ENCODE results near the gene CNTN4.

CNTN4 gene

DNA sequence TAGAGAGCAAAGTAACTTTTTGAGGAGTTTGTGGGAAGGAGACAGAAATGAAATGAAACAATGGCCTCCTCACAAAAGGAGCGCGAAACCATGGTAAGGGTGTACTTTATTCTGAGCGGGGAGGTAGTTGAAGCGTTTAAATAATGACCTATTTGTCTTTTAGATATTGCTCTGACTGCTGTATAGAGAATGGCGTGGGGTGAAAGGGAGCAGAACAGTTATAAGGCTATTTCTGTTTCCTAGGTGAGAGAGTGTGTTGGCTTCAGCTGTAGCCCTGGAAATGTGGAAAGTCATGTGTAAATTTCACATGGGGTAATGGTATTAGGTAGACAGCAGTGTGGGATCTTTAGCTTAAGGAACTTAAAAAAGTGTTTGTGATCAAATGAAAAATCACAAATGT lies 54.9 kb downstream of the CNTN4 start:
- no peak for DNase-seq

DNA sequence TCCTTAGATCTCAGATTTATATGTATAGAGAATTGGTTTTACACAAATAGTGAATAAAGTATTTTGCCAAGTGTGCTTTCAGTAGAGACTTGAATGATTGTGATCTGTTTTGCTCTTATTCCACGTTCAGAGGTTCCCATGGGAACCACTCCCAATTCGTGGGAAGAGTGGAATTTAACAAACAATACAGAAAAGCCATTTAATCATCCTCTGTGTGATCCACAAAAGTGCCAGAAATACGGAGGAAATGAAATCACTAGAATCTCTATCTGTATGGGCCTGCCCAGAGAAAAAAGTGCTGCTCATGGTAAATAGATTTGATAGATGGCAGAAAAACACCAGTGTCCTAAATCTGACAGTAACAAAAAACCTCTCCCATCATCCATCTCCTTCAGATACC lies 56.0 kb downstream of the CNTN4 start:
- DNase-seq: no peak

DNA sequence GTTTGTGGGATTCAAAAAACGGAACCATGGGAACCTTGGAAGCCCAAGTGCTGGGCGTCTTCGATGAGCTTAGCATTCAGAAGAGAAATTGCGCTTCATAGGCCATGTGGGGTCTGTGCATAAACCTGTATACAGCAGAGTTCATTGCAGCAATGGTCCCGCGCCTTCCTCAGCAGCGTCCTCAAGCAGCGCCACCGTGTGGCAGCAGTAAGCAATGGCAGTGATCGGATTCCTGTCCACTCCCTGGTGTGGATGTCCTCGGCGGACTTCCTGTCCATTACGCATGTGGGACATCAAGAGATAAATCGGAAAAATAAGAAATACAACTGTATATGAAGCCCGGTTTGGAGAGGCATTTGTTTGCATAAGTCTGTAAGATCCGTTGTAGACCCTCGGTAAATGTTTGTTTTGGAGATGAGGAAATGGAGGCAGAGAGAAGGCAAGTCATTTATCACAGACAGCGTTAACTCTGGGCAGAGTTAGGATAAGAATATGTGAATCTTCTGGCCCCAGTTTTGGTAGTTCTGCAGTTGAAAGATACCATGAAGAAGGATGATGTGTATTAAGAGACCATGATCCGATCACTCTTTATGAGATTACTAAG lies 57.7 kb downstream of the CNTN4 start:
- DNase-seq: no peak

DNA sequence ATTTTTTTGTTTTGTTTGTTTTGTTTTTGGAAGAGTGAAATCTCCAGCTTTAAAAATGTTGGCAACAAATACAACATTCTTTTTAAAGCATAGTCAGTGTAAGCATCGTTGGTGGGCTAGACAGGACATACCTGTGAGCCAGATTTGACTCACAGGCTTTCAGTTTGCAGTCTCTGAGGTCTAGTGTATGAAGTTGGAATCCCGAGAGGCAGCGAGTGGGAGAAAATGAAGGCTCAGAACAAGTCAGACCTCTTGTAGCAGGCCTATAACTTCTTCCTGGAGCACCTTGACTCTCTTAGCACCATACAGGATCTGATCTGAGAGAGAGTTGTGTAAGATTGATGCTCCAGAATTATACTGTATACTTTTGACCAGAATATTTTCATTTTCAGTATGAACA lies 60.2 kb downstream of the CNTN4 start:
- DNase-seq: no peak

DNA sequence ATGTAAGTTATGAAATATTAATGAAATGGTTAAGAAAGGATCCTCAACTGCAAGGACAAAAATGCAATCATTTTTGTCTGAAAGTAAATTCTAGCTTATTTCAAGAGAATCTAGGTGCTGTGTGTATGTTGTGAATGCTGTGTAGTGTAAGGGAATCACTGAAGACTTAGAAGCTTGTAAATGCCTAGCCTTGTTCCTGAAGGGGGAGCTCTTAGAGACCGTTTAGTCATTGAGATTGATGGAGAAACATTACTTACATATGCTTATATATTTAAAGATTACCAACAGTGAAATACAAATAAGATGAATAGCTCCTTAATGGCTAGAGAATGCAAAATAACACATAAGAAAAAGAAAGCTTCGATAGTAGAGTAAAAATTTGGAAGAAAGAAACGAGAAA lies 67.9 kb downstream of the CNTN4 start:
- no peak for DNase-seq

DNA sequence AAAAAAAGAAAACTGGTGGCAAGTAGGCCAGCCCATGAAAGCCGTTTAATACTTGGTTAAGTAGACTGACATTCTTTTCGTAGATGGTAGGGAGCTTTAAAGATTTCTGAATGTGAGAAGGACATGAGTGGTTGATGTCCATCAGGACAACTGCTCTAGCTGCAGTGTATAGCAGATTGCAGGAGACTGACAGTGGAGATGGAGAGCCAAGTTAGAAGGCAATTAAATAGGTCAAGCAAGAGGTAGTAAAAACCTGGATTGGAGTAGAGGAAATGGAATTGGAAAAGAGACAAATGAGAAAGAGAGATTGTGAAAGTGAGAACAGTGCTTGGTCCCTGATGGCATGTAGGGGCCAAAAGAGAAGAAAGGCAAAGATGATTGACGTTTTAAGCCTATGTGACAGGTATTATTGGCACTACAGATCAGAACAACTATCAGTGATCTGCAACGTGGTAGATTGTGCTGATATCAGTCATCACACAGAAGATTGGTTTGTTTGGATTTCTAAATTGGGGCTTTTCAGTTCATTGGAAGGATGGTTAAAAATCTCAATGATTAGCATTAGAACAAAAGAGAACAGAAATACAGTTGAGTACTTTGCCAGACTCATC lies 74.0 kb downstream of the CNTN4 start:
- no peak for DNase-seq

DNA sequence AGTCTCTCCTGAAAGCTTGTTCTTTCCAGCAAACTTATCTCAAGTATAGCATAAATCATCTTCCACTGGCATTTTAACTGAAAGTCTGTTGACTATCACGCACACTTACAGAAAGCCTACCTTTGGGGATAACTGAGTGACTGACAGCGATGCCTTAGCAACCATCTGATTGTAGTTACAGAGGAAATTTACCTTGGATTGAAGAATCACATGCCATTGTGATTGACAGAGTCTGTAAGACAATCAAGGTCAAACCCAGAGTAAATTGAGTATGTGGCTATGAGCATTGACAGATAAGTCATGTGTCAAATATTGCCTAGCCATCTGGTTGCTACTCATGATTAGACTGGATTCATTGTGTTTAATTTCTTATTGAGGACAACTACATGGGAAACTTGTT lies 82.0 kb downstream of the CNTN4 start:
- DNase-seq: no peak

DNA sequence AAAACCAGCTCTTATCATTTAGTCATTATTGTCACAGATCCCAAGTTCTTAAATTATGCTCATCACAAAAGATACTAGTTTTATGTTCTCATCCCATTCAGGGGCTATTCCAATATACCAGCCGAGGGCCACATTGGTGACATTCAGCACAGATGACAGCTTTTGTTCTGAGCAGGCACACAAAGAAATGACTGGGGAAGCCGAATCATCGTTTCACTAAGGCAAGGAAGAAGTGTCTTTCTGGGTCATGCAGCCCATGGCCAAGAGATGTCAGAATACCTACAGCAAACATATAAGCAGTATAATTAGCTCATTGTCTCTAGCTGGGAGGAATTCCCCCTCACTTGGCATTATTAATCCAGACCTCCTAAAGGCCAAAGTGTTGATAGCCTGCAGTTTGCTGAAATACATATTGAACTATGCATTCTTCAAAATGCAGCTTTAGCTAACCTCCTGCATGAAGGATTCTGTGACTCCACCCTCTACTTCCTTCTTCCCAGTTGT lies 100.2 kb downstream of the CNTN4 start:
- no peak for DNase-seq

DNA sequence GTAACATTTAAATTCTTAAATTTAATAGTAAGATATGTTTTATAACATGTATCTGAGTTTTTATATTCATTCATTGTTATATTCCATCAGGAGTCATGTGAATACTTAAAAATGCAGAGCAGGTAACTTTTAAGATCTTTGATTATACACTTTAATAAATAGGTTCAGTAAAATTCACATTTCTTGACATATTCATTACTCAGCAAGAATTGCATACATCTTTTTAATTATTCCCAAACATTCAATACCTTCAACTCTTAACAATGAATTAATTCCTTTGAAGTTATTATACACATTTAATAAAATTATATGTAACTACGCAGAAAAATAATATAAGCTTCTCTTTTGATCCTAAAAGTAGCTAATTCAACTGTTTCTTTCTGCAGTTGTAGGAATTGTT lies 105.4 kb downstream of the CNTN4 start:
- no peak for DNase-seq

DNA sequence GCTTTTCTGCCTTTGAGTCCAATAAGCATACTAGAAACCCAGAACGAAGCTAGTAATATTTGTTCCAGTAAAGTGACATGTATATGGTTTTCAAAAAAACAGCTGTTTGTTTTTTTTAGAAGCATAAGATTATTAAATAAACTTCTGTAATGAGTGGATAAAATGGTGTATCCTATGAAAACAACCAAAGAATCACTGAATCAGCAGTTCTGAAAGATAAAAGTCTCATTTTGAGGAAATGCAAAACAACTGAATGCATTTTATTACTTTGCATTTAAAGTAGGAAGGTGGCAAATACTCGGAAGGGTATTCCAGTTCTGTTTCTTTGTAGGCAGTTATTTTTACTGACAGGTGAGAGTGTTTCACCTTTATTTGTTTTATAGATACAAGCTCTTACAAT lies 107.0 kb downstream of the CNTN4 start:
- DNase-seq: no peak

DNA sequence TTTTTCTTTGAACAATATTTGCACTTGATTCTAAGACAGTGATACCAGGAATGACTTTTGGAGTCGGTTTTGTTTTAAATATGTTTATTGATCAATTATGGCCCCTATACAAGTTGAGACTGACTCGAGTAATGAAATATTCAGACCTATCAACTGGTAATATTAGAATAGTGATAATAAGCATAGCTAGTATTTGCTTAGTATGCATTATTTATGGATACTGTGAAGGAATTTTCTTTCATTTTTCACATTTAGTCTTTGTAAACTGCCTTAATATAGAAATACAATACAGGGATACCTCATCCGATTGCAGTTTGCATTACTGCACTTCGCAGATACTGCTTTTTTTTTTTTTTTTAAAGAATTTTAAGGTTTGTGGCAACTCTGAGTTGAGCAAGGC lies 107.9 kb downstream of the CNTN4 start:
- no peak for DNase-seq

DNA sequence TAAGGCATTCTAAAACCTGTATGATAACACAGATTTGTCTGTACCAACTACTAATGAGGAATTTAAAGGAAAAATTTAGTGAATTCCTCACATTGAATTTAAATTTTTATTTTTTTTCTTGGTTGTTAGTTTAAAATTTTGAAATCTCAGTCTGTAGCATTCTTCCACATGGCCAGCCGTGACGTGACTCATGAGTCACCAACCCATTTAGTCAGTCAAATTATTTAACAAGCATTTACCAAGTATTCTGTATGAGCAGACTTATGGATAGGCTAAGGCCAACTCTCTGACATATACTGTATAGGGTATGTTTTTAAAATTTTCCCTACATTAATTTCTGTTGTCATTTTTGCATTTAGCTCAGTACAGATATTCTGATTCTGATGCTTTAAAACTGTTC lies 112.9 kb downstream of the CNTN4 start:
- no peak for DNase-seq

DNA sequence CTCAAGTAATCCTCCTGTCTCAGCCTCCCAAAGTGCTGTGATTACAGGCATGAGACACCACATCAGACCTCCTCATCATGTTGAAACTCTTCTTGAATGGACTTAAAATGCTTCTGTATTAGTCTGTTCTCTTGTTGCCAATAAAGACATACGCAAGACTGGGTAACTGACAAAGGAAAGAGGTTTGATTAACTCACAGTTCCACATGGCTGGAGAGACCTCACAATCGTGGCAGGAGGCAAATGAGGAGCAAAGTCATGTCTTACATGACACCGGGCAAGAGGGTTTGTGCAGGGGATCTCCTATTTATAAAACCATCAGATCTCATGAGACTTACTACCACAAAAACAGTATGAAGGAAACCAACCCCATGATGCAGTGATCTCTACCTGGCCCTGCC lies 113.5 kb downstream of the CNTN4 start:
- DNase-seq: no peak

DNA sequence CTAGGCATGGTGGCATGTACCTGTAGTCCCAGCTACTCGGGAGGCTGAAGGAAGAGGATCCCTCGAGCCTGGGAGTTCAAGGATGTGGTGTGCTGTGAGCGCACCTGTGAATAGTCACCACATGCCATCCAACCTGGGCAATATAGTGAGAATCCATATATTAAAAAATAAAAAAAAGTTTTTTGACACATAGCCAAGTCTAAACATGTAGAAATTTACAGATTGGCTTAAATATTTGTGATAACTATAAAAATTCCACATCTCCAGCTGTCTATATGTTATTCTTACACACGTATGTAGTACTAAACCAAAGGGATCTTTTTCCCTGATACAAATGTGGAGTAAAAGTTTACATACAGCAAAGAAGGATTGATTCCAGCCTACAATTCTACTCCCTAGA lies 119.7 kb downstream of the CNTN4 start:
- no peak for DNase-seq

DNA sequence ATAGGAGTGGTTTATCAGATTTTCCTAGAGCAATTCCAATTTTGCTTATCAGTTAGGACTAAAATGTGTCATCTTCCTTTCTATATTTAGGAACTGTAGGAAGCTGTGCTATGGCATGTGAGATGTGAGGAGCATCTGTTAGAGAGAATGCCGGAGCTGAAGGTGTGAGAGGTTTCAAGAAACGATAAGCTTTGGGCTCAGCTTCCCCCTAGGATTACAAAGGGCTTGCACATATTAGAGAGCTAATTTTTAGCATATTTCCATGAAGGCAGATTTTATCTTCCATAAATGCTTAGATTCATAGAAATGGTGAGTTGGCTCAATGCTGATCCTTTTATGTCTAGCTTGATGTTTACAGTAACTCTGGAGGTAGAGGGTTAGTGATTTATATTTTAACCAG lies 120.2 kb downstream of the CNTN4 start:
- no peak for DNase-seq

DNA sequence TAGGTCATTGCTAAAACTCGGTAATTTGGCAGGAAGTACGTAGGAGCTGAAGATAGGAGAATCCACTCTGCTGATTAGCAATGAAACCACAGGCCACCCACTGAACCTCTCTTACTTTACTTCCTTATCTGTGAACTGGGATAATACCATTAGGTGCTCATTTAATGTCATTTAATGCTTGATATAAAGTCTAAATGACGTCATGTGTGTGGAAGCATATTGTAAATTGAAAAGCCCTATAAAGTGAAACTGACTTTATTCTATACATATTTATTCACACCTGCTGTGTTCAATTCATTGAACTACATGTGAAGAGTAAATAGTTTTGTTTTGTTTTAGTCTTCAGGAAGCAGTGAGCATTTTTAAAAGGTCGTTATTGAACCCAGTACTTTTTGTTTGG lies 137.5 kb downstream of the CNTN4 start:
- no peak for DNase-seq

DNA sequence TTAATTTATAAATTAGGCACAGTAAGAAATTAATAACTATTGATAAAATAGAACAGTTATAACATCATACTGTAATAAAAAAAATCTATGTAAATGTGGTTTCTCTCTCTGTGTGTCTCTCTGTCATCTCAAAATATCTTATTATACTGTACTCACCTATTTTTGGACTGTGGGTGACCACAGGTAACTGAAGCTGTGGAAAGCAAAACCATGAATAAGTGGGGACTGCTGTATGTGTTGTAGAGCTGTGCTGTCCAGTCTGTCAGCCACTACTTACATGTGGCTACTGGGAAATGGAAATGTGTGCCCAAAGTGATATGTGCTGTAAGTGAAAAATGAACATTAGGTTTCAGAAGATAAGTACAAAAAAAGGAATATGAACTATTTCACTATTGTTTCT lies 145.5 kb downstream of the CNTN4 start:
- no peak for DNase-seq

DNA sequence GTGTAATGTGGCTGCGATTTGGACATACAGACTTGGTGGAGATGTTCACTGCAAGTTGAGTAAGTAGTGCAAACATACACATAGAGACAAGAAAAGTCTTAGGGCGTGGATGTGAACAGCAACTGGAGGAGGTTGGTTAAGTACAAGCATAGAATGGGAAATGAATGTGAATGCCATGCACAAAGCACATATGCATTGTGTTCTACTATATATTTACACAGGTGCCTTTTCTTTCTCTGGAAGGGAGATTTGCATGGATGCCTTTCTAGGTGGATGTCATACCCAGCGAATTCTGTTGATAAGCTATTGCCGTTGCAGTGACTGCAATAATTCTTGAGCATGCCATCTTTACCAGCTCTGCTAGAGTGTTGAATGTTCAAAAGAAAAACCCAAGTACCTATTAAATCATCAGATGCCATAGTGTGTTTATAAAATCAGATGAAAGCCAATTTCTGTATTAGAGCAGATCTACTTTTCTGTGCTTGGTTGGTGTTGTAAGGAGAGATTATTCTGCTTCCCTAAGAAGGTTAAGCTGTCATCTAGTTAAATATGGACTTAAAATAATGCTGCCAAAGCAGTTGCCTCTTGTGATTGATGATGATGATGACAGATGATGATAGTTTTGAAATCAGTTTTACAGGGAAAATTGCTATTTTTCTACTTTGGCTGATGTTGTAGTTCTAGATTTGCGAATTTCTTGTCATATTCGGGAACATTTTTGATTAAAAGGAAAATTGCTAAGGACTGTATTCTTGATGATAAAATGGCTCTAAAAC lies 148.4 kb downstream of the CNTN4 start:
- DNase-seq: no peak

DNA sequence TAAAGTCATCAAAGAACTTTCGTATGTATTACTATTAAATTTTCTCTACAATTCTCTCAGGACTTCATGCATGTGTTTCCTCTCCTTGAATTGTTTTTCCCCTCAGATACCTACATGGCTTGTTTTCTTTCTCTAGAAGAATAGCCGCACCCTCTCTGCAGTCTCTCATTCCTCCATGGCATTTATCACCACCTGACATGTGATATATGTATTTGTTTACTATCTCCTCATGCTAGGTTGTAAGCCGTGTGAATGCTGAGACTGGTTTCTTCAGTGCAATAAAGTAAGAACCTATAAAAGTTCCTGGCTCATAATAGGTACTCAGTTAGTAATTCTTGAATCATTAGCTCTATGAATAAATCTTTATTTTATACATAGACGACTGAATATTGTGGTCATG lies 149.2 kb downstream of the CNTN4 start:
- no peak for DNase-seq

DNA sequence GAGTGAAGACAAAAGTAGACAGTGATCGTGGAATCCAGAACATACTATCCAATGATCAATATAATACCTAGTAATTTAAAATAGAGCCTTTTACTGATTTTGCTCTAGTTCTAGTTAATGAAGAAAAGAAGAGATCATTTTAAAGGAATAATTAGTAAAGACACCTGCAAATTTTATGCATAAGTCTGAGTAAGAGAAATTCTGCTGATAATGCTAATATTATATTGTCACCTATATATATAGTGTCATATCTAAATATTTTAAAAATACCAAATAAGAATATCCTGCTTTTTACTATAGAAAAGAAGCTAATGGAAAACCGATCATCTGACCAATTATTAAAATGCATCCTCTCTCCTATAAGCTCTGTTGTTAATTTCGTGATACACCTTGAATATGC lies 152.1 kb downstream of the CNTN4 start:
- DNase-seq: no peak

DNA sequence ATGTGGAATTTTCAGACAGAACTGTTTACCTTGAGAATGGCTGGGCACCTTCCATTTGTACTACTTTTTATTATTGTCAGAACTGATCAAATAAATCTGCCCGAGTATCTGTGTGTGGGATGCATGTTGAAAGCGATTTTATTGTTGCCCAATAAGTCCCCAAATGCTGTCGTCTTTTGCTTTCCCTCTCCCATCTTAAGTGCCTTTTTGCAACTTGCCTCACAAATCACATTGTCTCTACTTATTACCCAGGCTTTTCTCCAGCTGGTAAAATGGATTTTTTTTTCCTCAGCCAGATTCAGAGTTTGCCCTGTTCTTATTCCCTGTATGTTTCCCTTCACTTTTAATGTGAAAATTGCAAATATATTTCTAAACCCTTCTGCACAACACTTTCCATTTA lies 163.1 kb downstream of the CNTN4 start:
- no peak for DNase-seq

DNA sequence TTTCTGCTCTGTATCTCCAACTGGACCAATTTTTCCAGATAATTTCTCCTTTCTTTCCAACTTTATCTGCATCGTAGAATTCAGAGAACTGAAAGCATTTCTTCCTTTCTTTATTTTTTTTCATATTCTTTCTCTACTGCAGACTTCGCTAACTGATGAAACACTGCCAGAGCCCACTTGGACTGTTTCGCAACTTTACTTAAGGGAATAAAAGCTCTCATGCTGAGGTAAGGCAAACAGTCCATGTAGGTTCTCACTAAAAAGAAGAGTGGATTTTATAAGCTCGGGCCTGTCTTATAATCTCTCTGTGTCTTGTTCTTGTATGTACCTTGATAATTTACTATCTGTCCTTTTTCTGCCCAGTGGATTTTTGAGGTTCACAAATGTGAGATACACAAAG lies 163.5 kb downstream of the CNTN4 start:
- no peak for DNase-seq

DNA sequence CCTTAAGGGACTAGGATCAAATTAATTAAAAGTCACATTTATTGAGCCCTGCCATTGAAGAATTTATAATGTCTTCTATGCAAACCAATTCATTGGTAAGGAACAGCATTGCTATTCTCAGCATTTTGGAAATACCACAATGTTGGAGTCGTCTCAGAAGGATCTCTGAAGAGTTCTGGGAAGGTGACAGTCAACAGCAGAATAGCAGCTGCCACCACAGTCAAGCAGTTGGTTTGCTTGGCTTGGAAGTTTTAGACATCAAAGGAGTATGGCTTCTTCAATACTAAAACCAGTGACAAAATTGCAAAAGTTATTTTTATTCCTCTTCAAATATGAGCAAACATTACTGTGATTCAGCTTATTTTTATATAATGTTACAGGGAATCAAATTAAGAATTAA lies 167.9 kb downstream of the CNTN4 start:
- DNase-seq: no peak

DNA sequence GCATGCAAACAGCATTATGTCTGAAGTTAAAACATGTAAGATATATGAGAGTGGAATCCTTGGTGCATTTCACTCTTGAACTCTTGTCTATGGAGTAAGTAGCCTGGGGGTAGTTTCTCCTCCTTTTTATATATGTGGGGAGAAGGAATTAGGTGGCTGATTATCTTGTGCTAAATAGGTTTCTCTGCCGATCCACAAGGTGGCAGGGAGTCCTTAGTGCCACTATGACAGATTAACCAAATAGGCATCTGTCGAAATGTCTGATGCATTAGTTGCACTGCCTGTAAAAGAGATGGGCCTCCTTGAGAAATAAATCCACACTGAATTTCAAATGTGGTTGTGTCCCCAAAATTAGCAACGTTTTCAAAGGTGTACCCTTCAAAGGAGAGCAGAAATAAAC lies 170.1 kb downstream of the CNTN4 start:
- DNase-seq: no peak

DNA sequence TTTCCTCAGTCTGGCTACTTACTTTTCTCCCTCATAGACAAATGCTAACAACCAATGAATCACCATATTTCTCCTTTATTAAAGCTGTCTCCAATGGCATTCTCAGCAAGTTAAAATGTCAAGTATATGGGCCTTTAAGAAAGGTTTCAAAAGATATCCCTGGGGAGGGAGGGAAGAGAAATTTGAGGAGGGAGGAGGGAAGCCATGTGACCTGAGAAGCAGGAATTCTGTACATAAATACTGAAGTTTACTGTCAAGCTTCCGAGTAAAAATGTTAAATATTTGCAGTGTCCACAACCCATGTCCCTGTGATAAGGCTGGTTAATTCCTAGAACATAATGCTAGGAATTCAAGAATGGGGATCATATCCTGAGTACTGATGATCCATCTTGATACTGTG lies 175.9 kb downstream of the CNTN4 start:
- no peak for DNase-seq
